ENCODE measurements around the gene AHSP.
"Not testable (repeated sequence)": the region's sequence is repeated elsewhere in the genome, so short reads cannot be mapped to it uniquely, and the experiment has no call there.

The AHSP gene

DNA sequence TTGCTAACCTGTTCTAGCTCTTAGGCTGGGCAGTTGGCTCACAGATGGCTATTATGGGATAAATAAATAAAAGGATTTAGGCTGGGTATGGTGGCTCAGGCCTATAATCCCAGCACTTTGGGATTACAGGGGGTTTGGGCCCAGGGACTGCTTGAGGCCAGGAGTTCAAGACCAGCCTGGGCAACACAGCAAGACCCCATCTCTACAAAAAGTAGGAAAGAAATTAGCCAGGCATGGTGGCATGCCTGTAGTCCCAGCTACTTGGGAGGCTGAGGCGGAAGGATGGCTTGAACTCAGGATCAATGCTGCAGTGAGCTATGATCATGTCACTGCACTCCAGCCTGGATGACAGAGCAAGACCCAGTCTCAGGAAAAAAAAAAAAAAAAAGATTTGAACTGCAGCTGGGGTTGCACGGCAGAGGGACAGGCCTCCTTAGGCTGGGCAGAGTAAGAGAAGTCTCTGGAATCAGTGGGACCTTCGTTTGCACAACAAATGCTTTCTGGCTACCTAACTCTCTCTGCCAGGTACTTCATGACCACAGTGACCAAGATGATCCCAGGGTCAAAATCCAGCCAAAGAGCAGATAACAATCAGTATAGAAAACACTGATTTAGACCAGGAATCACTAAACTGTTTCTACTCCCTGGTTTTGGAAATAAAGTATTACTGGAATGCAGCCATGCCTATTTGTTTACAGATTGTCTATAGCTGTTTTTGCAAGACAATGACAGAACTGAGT is 26.3 kb upstream of the AHSP start:
- DNase-seq (ENCODE audit: low read depth, low spot score) = no peak

GRCh38 chr16:31501966-31502348 is 25.7 kb upstream of the AHSP start:
- no peak for DNase-seq (ENCODE audit: low read depth, low spot score)

DNA sequence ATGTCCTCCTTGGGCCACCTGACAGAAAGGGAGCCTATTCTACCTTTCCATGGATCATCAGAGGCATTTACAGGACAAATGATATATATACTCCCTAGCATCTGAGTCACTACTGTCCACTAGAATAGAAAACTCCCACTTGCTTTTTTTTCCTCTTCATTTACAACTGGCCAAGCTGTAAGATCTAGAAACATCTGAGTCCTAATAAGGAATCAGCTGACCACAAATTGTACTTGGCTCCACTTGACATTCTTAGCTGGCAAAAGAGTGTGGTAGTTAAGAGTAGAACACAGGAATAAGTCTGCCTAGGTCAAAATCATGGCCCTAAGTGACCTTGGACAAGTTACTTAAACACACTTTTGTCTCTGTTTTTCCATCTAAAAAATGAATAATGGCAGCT is 24.7 kb upstream of the AHSP start:
- DNase-seq (ENCODE audit: low read depth, low spot score) = no peak

GRCh38 chr16:31503555-31503954 is 24.1 kb upstream of the AHSP start:
- not testable (repeated sequence) for DNase-seq (ENCODE audit: low read depth, low spot score)

- DNase-seq (ENCODE audit: low read depth, low spot score) = no peak
Observed at GRCh38 chr16:31504159-31504558, 23.5 kb upstream of the AHSP start.

DNA sequence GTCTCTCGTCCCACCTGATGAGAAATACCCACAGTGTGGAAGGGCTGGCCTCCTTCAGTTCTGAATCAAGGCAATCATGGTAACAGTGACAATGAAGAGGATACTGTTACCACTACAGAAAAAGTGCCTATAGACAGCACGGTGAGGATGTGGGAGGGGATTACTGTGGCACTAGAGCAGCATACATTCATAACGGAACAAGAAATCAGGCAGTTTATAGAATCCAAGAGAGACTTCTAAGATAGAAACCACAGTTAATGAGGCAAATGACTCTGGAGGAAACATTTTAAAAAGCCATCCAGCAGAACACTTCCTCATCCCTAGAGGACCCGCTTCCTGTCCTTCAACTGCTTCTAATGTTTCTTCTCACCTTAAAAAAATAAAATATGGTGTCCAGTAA is 22.2 kb upstream of the AHSP start:
- DNase-seq (ENCODE audit: low read depth, low spot score) = no peak

DNA sequence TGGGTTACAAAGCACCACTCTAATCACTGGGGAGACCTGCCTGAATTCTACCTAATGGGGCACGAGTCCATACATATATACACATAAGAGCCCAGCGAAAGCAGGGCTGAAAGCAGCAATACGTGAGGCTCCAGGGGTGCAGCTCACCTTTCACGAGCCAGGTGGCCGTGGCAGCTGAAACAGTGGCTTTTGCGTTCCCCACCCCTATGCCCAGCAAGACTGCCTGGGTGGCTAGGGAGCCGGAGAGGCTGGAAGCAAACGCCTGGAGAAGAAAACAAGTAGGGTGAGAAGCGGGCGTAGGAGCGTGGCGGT is 20.1 kb upstream of the AHSP start:
- no peak for DNase-seq (ENCODE audit: low read depth, low spot score)

GRCh38 chr16:31507929-31508705 is 19.6 kb upstream of the AHSP start, which contains the start of gene RUSF1:
Gene RUSF1, minus strand, starts transcription at chr16:31508391. Its CDS starts 18 bp downstream, at chr16:31508373.
- peak; percentile 77 for DNase-seq (ENCODE audit: low read depth, low spot score)

DNA sequence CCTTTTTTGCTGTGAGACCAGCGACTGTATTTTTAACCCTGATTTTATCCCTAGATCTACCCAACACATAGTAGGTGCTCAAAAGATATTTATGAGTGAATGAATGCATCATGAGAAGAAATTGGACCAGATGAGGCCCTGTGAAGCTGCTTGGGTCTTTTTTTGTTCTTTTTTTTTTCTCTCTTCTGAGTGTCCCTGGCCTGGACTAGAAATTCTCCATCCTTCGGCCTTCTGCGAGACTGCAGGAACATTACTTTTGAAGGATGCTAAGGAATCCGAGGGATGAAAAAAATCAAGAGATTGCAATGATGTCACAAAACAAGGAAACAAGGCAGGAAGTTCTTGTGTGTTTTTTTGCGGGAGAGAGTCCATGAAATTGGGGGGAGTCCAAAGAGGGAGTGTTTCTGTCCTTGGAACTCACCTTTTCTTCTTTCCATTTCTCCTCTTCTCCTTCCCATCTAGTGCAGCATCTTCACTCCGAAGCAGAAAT is 18.9 kb upstream of the AHSP start:
- no peak for DNase-seq (ENCODE audit: low read depth, low spot score)

GRCh38 chr16:31513126-31513525 is 14.6 kb upstream of the AHSP start:
- no peak for DNase-seq (ENCODE audit: low read depth, low spot score)

GRCh38 chr16:31513884-31514283 is 13.8 kb upstream of the AHSP start:
- DNase-seq (ENCODE audit: low read depth, low spot score) = no peak

- DNase-seq (ENCODE audit: low read depth, low spot score) = no peak
Observed at GRCh38 chr16:31517800-31518402, 9.8 kb upstream of the AHSP start.

DNA sequence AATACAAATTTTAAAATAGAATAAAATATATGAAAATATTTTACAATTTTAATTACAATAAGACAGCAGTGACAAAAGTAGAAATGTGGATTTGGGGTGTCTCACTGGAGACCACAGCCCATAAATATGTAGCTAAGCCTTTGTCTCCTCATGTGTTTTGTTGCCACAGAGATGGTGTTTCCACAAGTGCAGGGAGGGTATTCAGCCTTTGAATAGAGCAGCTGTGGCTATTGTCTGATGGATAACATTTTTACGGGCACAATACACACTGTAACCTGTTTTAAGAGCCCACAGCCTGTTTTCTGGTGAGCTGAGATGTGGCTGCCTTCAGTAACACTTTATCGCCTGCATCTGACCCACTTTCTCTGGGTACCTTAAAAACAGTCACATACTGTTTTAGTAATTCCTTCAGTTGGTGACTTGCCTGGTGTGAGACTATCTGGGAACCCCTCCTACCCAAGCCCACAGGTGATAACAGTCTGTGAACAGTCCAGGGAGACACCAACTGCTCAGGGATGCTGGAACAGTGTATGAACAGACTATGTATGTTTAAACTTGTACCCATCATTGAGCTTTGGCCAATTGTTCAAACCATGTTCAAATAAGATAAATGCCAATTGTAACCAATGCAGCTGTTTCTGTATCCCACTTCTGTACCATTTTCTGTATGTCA is 7.8 kb upstream of the AHSP start:
- DNase-seq (ENCODE audit: low read depth, low spot score) = no peak

DNA sequence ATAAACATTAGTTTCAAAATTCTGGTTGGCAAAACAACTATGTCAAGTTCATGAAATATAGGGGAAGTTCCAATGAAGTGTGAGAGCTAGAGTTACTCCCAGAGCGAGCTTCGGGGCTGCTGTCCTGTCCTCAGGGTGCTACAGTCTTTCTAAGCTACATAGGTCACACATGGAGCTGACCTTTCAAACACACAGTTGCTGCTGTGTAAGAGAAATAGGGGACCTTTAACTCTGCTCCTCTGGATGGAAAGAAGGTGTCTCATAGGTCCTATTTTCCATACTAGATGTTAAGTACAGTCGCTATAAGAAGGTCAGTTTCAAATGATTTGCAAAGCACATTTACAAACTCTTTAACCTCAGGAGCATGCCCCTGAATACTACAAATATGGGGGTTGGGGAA is 6.3 kb upstream of the AHSP start:
- no peak for DNase-seq (ENCODE audit: low read depth, low spot score)

- DNase-seq (ENCODE audit: low read depth, low spot score) = no peak
Observed at GRCh38 chr16:31522071-31522470, 5.6 kb upstream of the AHSP start.

GRCh38 chr16:31523768-31524167 is 3.9 kb upstream of the AHSP start:
- not testable (repeated sequence) for DNase-seq (ENCODE audit: low read depth, low spot score)

GRCh38 chr16:31525113-31525512 is 2.6 kb upstream of the AHSP start:
- DNase-seq (ENCODE audit: low read depth, low spot score) = no peak

DNA sequence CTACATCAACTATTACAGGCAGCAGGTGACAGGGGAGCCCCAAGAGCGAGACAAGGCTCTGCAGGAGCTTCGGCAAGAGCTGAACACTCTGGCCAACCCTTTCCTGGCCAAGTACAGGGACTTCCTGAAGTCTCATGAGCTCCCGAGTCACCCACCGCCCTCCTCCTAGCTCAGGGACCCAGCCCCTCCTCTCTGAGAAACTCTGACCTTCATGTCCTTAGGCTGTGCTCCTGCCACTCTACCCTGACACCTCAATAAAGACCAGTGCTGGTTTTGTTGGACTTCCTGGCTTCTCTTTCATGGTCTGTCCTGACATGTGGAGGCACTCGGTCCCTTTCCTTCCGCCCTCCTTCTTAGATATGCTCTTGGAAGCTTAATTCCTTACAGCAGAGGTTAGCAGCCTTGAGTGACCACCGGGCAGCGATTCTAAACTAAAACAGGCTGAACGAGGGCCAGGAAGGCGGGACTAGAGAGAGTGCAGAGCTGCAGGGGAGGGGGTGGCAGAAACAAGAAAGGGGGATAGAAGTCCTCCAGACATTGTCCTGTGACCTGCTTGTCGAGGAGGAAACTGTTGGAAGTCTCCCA is 915 bp downstream of the AHSP start:
- DNase-seq (ENCODE audit: low read depth, low spot score) = no peak

GRCh38 chr16:31529108-31529936 is 1.6 kb downstream of the AHSP start:
- no peak for DNase-seq (ENCODE audit: low read depth, low spot score)

DNA sequence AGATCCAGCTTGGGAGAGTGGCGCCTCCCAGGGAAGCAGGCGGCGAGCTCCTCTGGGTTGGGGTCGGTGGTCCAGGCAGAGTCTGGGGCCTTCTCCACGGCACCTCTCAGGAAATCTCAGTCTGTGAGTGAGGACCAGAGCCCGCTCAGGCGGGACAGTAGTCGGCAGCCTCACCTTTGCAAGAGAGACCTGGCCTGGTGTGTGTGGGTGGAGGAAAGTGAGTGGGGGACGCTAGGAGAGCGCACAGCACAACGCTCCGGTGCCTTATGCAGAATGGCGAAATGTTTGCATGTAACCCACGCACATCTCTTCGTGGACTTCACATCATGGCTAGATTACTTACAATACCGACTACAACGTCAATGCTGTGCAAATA is 2.2 kb downstream of the AHSP start:
- DNase-seq (ENCODE audit: low read depth, low spot score) = no peak

DNA sequence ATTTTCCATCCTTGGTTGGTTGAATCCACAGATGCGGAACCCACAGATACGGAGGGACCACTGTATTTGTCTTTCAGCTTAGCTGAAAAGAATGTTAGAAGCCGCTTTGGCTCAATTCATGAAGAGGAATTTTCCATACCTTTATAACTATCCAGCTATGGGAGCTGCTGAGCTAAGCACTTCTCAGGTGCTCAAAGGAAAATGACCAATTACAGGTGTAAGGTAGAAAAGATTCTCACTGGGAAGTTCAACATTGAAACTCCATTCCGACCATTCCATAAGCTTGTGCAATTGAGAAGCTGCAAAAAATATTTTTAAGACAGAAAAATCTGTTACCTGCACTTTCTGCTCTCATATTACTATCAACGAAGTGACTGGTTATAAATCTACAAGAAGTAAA is 2.7 kb downstream of the AHSP start:
- no peak for DNase-seq (ENCODE audit: low read depth, low spot score)
